GM12875 (cell line): ENCODE data around the gene COL4A1.

Source experiments
- H3K4me3 ChIP-seq: one replicate; pipeline ENCODE4 v1.5.1; 2011; ENCODE audit warnings: low read depth, low read length, control low read depth
- TF ChIP-seq, protein P1 (sequence below): IDR thresholded peaks from 2 replicates; pipeline ENCODE4 v1.5.1; 2011; ENCODE audit warnings: low read depth, mild to moderate bottlenecking, control low read depth, inconsistent platforms, low read length, moderate library complexity, borderline replicate concordance; ENCODE audit not compliant: insufficient read depth

Gene COL4A1

DNA sequence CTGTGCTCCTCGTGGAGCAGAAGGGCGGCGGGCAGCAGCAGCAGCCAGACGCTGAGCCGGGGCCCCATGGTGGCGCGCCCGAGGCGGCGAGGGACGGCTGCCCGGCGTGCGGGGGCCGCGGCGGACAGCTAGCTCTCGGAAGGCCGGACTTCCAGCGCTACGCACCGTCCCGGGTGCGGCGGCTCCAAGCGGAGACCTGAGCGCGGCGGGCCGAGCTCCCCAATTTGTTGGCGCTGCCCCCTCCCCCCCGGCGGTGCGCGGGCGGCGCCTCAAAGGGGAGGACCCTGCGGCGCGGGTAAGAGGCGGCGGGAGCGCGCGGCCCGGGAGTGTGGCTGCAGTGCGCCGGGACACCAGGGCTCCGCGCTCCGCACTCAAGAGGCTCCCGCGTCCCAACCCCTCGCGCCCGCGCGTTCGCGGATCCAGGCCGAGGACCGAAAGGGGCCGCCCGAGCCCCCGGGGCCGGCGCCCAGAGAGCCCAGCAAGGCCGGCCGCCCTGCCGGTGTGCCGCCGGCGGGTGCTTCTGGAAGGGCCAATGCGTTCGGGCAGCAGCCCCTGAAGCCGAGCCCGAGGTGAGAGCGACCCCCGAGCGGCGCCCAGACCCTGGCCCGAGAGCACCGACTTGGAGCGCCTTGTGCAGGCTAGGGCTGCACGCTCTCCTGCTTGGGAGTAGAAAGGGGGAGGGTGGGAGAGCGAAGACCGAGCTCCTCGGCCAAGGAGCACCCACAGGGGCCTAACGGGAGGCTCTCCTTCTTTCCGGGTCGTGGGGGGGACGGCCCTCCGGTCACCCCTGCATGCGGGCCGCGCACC is at the start of gene COL4A1, which contains the start of gene COL4A2:
COL4A1 (minus strand) TSS at position 198 of the 807 bp plus-strand sequence; CDS start at position 68, 130 bp downstream.
COL4A2 (plus strand) TSS at position 325 of the 807 bp plus-strand sequence. CDS start 620 bp downstream, outside the sequence.
- TF ChIP-seq, protein P1, sequence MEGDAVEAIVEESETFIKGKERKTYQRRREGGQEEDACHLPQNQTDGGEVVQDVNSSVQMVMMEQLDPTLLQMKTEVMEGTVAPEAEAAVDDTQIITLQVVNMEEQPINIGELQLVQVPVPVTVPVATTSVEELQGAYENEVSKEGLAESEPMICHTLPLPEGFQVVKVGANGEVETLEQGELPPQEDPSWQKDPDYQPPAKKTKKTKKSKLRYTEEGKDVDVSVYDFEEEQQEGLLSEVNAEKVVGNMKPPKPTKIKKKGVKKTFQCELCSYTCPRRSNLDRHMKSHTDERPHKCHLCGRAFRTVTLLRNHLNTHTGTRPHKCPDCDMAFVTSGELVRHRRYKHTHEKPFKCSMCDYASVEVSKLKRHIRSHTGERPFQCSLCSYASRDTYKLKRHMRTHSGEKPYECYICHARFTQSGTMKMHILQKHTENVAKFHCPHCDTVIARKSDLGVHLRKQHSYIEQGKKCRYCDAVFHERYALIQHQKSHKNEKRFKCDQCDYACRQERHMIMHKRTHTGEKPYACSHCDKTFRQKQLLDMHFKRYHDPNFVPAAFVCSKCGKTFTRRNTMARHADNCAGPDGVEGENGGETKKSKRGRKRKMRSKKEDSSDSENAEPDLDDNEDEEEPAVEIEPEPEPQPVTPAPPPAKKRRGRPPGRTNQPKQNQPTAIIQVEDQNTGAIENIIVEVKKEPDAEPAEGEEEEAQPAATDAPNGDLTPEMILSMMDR, result no peak
- no peak within 1 kb of the TSS for H3K4me3 ChIP-seq

DNA sequence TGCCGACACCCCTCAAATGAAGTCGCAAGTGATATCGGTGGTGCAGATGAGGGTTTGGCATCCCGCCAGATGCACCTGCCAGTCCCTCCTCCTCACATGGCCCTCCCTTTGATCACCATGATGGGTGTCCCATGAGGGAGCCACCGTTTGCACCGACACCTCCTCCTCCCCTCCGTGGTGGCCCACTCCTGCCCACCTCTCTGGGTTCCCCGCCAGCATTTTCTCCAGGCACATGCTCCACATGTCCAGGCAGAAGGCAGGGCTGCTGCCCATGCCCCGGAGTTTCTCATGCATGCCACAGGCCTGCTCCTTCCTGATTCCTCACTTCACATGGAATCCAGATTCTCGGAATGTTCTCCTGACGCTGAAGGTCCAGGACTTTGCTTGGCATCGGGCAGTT is 49.4 kb upstream of the COL4A1 start:
- TF ChIP-seq, protein P1, result no peak
- no peak overlapping the region for H3K4me3 ChIP-seq

DNA sequence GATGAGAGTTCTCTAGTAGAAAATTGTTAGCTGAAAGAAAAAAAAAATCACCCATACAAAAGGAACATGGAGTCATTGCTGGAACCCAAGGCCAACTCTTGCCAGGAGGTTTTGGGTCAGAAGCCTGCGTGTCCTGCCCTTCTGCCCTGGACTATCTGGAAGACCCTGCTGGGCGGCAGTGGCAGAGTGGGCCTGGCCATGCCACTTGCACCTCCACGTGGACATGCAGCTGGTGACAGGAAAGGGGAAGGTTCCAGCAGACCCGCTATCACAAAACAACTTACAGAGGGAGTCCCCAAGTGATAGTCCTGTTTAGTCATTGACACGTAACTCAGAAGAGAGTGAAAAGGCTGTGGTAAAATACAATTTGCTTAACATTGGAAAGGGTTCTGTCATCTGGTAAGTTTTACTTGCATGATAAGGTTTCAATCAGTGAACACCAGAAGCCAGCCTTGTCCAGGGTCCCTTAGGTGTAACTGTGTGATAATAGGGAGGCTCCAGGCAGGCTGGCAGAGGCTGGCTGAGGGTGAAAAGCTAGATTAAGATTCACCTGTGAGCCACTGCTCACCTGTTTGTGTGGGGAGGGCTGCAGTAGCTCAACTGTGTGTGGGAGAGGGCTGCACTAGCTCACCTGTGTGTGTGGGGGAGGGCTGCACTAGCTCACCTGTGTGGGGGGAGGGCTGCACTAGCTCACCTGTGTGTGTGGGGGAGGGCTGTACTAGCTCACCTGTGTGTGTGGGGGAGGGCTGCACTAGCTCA is 47.9 kb upstream of the COL4A1 start:
- TF ChIP-seq, protein P1, result no peak
- H3K4me3 ChIP-seq, result no peak overlapping the region

DNA sequence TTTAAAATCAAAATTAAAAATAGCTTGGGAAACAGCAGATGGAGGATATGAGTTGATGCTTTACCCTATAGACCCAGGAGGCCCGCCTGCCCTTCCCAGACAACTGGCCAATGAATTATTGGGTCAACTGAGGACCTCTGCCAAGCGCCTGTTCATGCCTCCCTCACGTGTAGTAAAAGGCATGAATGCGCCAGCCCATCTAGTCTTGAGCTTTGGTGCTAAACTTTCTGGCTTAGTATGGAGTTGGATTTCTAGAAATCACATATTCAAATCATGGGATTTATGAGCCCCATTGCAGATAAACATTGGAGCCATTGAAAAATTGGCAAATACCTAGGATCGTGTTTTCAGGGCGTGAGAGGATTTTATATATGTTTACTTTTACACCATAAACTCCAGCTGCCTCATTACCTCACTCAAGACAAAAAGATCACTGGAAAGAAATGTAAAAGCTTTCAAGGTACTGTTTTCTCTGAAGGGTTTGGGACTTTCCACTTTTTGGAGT is 47.2 kb upstream of the COL4A1 start:
- TF ChIP-seq, protein P1, result no peak
- H3K4me3 ChIP-seq, result no peak overlapping the region

DNA sequence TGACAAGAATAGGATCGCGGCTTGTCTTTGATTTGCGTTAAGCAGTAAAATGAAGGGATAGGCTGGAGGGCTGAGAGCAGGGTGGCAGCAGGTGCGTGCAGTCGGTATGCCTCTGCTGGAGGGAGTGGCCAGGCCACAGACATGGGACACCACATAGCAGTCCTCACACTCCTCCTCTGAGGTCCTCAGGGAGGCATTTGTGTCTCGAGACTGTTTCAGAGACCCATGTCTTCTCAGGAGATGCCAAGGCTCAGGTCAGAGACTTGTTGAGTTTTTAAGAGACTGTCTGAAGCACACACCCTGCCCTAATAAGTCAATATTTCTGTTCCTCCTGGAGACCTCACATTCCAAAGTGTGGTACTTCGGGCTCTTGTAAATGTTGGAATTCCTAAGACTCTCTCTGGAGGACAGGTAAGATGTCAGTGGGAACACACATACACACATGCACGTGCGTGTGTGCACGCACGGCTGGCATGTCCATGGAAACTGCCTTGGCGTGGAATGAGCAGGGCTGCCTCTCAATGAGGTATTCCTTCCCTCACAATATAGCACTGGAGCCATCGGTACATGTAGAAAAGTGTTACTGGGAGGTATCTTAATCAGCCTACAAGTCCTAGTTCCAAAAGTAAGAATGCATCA is 46.5 kb upstream of the COL4A1 start:
- H3K4me3 ChIP-seq, result no peak overlapping the region
- TF ChIP-seq, protein P1, result no peak

DNA sequence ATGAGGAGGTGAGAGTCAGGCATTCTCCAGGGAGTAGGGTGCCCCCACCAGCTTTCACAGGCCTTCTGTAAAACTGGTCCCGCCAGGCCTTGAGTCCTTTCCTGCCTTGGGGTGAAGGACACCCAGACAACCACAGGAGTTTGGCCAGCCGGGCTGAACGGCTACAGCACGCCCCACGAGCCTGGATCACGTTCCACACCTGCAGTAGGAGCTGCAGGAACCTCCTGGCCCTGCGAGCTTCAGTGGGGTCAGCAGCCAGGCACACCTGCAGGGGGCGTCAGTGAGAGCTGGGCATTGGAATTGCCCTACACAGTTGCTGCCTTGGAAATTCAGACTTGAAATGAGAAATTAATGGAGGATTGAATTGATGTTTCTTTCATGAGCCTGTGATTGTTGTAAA is 45.8 kb upstream of the COL4A1 start:
- TF ChIP-seq, protein P1, result 0 out of 2 replicates have a peak, but pooled peaks have one; percentile 23
- H3K4me3 ChIP-seq, result no peak overlapping the region
